HepG2 (cell line): ENCODE data around the gene KIF1C. TPM values are rescaled to one million over a fixed set of nuclear protein-coding genes. Genes with fewer than 3 reads are reported as not detected.

ENCODE experiments used
- CBX2 ChIP-seq, 2 experiments: fragments of 200-600 bp in 1 of 2; sonication (generic); formaldehyde crosslinking in 1 of 2; IDR thresholded peaks; 2 replicates each; pipeline versions ENCODE4 v1.7.0 to v1.8.1; 2018 to 2022; ENCODE audit warnings: low read depth in 2 of 2, low read length in 1 of 2, mild to moderate bottlenecking in 1 of 2, missing genetic modification reagents in 1 of 2
- HNRNPLL ChIP-seq: fragments of 200-400 bp; formaldehyde crosslinking; IDR thresholded peaks from 2 replicates; pipeline ENCODE4 v1.6.1; 2017; ENCODE audit warnings: mild to moderate bottlenecking, low read depth, low read length; ENCODE audit not compliant: poor library complexity, severe bottlenecking
- MEIS1 ChIP-seq: sonication (generic); formaldehyde crosslinking; IDR thresholded peaks from 2 replicates; pipeline ENCODE4 v1.9.0; 2021; ENCODE audit warnings: mild to moderate bottlenecking, missing genetic modification reagents, moderate library complexity, borderline replicate concordance
- POGK ChIP-seq: sonication (generic); formaldehyde crosslinking; conservative IDR thresholded peaks from 2 replicates; pipeline ENCODE4 v1.8.0; 2022; ENCODE audit warnings: mild to moderate bottlenecking, moderate library complexity, missing genetic modification reagents
- ZMAT5 ChIP-seq: sonication (generic); formaldehyde crosslinking; IDR thresholded peaks from 2 replicates; pipeline ENCODE4 v1.5.0; 2020; ENCODE audit warnings: mild to moderate bottlenecking, low read depth, missing genetic modification reagents, borderline replicate concordance
- ZNF333 ChIP-seq: sonication (generic); formaldehyde crosslinking; IDR thresholded peaks from 2 replicates; pipeline ENCODE4 v1.4.0; 2020; ENCODE audit warnings: mild to moderate bottlenecking, missing genetic modification reagents, borderline replicate concordance
- ZNF431 ChIP-seq: sonication (generic); formaldehyde crosslinking; IDR thresholded peaks from 2 replicates; pipeline ENCODE4 v1.9.0; 2022; ENCODE audit warnings: missing genetic modification reagents, low read depth, mild to moderate bottlenecking, borderline replicate concordance
- polyA plus RNA-seq, 8 experiments: library from polyadenylated mRNA; depleted of rRNA in 3 of 8; stranded (reverse) in 7 of 8; unstranded in 1 of 8; fragments of >200 nt; fragmentation: Illumina TruSeq in 4 of 8; extraction: Trizol in 4 of 8; gene quantifications; 2 replicates each; pipeline versions ENCODE4 v1.2.1 to v1.2.3, GENCODE V29; 2011 to 2016; ENCODE audit warnings: low read depth in 4 of 8, missing spikeins in 1 of 8, mixed read lengths in 1 of 8; ENCODE audit not compliant: insufficient read depth in 1 of 8
- total RNA-seq, 5 experiments: library from RNA; depleted of rRNA; stranded (reverse); fragments of >200 nt; fragmentation: Illumina TruSeq; extraction: Trizol; gene quantifications; 2 replicates each; pipeline ENCODE4 v1.2.3, GENCODE V29; 2016; ENCODE audit warnings: low read depth in 1 of 5
- TF ChIP-seq, protein P1 (sequence below): sonication (generic); formaldehyde crosslinking; IDR thresholded peaks from 2 replicates; pipeline ENCODE4 v1.8.1; 2022; ENCODE audit warnings: low read depth, mild to moderate bottlenecking, missing genetic modification reagents
- TF ChIP-seq, protein P2 (sequence below): sonication (generic); formaldehyde crosslinking; IDR thresholded peaks from 2 replicates; pipeline ENCODE4 v1.5.0; 2020; ENCODE audit warnings: missing genetic modification reagents, mild to moderate bottlenecking, borderline replicate concordance

KIF1C gene
- total and polyA plus RNA-seq, 2 of the 13 experiments (the other 11 are each of a cell fraction or from before 2014, with no cell fraction given) = 70.0 to 104 TPM

- TF ChIP-seq ZMAT5 (no peak), CBX2 (IDR thresholded peaks at IDR 0.05; ENCODE audit: low read depth, low read length) (no peak), CBX2 (CRISPR knock-in tag; IDR thresholded peaks at IDR 0.05; ENCODE audit: low read depth) (0 out of 2 replicates have a peak, but pooled peaks have one; percentile 17), POGK (CRISPR knock-in tag) (0 out of 2 replicates have a peak, but pooled peaks have one; percentile 56), ZNF333 (no peak), HNRNPLL (peak; percentile 23), MEIS1 (no peak), ZNF431 (CRISPR knock-in tag) (0 out of 2 replicates have a peak, but pooled peaks have one; percentile 4)
- TF ChIP-seq, protein P1, sequence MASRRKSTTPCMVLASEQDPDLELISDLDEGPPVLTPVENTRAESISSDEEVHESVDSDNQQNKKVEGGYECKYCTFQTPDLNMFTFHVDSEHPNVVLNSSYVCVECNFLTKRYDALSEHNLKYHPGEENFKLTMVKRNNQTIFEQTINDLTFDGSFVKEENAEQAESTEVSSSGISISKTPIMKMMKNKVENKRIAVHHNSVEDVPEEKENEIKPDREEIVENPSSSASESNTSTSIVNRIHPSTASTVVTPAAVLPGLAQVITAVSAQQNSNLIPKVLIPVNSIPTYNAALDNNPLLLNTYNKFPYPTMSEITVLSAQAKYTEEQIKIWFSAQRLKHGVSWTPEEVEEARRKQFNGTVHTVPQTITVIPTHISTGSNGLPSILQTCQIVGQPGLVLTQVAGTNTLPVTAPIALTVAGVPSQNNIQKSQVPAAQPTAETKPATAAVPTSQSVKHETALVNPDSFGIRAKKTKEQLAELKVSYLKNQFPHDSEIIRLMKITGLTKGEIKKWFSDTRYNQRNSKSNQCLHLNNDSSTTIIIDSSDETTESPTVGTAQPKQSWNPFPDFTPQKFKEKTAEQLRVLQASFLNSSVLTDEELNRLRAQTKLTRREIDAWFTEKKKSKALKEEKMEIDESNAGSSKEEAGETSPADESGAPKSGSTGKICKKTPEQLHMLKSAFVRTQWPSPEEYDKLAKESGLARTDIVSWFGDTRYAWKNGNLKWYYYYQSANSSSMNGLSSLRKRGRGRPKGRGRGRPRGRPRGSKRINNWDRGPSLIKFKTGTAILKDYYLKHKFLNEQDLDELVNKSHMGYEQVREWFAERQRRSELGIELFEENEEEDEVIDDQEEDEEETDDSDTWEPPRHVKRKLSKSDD (CRISPR knock-in tag) = no peak
- TF ChIP-seq, protein P2, sequence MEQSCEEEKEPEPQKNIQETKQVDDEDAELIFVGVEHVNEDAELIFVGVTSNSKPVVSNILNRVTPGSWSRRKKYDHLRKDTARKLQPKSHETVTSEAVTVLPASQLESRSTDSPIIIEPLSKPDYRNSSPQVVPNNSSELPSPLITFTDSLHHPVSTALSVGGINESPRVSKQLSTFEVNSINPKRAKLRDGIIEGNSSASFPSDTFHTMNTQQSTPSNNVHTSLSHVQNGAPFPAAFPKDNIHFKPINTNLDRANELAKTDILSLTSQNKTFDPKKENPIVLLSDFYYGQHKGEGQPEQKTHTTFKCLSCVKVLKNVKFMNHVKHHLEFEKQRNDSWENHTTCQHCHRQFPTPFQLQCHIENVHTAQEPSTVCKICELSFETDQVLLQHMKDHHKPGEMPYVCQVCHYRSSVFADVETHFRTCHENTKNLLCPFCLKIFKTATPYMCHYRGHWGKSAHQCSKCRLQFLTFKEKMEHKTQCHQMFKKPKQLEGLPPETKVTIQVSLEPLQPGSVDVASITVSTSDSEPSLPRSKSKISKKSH (CRISPR knock-in tag) = no peak
Observed at GRCh38 chr17:4969047-4969550, 28.7 kb upstream of the KIF1C start (continued).
